ENCODE data around the gene SAPCD2. TPM values are rescaled to one million over a fixed set of nuclear protein-coding genes. Genes with fewer than 3 reads are reported as not detected.

The SAPCD2 gene
- total and polyA plus RNA-seq, 9 of the 15 experiments (the other 6 are each of a cell fraction or from before 2014, with no cell fraction given), result 3.4 to 91.8 (median 18.8) TPM

GRCh38 chr9:137114613-137115393, 44.4 kb upstream of the SAPCD2 start, which contains the start of gene DPP7 (continued):
- TF ChIP-seq, protein P1, sequence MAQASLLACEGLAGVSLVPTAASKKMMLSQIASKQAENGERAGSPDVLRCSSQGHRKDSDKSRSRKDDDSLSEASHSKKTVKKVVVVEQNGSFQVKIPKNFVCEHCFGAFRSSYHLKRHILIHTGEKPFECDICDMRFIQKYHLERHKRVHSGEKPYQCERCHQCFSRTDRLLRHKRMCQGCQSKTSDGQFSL (CRISPR knock-in tag; IDR thresholded peaks at IDR 0.05), result no peak
- TF ChIP-seq, protein P1 (tag; IDR thresholded peaks at IDR 0.05), result no peak
- TF ChIP-seq ZNF124 (CRISPR knock-in tag; IDR thresholded peaks at IDR 0.05) (no peak), NONO (IDR thresholded peaks at IDR 0.05; ENCODE audit: low read depth in 2 of 2, low read length in 1 of 2) (peak in 1 of 2 experiments; percentile 79; a peak in 1 of 4 replicates), BHLHE40 (IDR thresholded peaks at IDR 0.05; ENCODE audit: low read length) (peak; percentile 65), CEBPB (tag; IDR thresholded peaks at IDR 0.05) (no peak), MEF2D (tag; conservative IDR thresholded peaks at IDR 0.05; ENCODE audit: low read depth) (no peak), ZNF507 (tag; conservative IDR thresholded peaks at IDR 0.05) (no peak), C11orf30 (IDR thresholded peaks at IDR 0.05; ENCODE audit: low read depth) (no peak; the same call in 1 of the 2 replicates), CBX1 (IDR thresholded peaks at IDR 0.05; ENCODE audit: low read depth) (peak; percentile 51; the same call in 1 of the 2 replicates), ZNF785 (CRISPR knock-in tag; IDR thresholded peaks at IDR 0.05) (no peak), TFAM (CRISPR knock-in tag; conservative IDR thresholded peaks at IDR 0.05) (no peak), SMARCA5 (IDR thresholded peaks at IDR 0.05) (no peak), ZNF316 (IDR thresholded peaks at IDR 0.05) (no peak), THRAP3 (IDR thresholded peaks at IDR 0.05; ENCODE audit: borderline replicate concordance) (no peak), KDM5B (IDR thresholded peaks at IDR 0.05; ENCODE audit: insufficient replicate concordance, low read depth, low read length) (peak; percentile 40), BRF1 (IDR thresholded peaks at IDR 0.05; ENCODE audit: borderline replicate concordance, extremely low read depth, insufficient read length) (no peak), EZH2 (IDR thresholded peaks at IDR 0.05; ENCODE audit: borderline replicate concordance, low read depth, low read length) (no peak), SMAD3 (CRISPR knock-in tag; conservative IDR thresholded peaks at IDR 0.05) (no peak), U2AF1 (optimal IDR thresholded peaks at IDR 0.05; ENCODE audit: low read depth, low read length) (no peak), L3MBTL2 (IDR thresholded peaks at IDR 0.05) (peak; percentile 98), ZNF395 (CRISPR knock-in tag; IDR thresholded peaks at IDR 0.05) (0 out of 2 replicates have a peak, but pooled peaks have one; percentile 59), KAT2B (IDR thresholded peaks at IDR 0.05; ENCODE audit: low read depth, low read length) (no peak)
- TF ChIP-seq, protein P2, sequence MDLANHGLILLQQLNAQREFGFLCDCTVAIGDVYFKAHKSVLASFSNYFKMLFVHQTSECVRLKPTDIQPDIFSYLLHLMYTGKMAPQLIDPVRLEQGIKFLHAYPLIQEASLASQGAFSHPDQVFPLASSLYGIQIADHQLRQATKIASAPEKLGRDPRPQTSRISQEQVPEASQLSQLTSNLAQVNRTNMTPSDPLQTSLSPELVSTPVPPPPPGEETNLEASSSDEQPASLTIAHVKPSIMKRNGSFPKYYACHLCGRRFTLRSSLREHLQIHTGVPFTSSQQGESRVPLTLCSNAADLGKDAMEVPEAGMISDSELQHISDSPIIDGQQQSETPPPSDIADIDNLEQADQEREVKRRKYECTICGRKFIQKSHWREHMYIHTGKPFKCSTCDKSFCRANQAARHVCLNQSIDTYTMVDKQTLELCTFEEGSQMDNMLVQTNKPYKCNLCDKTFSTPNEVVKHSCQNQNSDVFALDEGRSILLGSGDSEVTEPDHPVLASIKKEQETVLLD (IDR thresholded peaks at IDR 0.05), result 0 out of 2 replicates have a peak, but pooled peaks have one; percentile 22
- TF ChIP-seq, protein P3, sequence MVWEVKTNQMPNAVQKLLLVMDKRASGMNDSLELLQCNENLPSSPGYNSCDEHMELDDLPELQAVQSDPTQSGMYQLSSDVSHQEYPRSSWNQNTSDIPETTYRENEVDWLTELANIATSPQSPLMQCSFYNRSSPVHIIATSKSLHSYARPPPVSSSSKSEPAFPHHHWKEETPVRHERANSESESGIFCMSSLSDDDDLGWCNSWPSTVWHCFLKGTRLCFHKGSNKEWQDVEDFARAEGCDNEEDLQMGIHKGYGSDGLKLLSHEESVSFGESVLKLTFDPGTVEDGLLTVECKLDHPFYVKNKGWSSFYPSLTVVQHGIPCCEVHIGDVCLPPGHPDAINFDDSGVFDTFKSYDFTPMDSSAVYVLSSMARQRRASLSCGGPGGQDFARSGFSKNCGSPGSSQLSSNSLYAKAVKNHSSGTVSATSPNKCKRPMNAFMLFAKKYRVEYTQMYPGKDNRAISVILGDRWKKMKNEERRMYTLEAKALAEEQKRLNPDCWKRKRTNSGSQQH (CRISPR knock-in tag; IDR thresholded peaks at IDR 0.05), result no peak

Data from K562 (cell line).